CD1c-positive myeloid dendritic cell (primary cell): ENCODE measurements around the gene ARNT2.
"Not testable (repeated sequence)": the region's sequence is repeated elsewhere in the genome, so short reads cannot be mapped to it uniquely, and the experiment has no call there.

Experiments used
- DNase-seq: peaks from one replicate; pipeline ENCODE4 v3.0.0-alpha.2; 2016; ENCODE audit errors: extremely low spot score

The ARNT2 gene

DNA sequence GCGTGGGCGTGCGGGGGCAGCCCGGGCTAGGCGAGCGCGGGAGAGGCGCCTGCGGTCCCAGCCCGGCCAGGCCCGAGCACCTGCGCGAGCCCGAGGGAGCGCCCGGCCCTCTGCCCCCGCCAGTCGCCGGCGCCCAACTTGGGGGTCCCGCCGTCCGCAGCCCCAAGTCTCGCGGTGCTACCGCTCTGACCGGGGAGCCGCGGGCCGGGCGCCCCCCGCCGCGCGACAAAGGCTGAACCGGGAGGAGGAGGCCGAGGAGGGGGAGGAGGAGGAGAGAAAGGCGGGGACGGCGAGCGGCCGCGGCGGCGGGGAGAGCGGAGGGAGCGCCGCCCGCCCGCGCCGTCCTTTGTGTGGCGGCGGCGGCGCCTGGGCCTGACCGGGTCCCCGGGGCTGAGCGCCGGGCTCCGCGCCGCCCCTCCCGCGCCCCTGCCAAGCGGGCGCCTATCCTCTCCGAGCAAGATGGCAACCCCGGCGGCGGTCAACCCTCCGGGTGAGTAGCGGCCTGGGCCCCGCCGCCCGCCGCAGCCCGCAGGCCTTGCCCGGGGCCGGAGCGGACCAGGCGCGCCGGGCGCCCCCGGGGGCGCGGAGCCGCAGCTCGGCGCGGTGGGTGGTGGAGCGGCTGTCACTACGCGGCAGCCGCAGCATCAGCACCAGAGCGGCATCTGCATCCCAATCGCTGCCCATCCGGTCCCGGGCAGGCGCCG lies at the start of gene ARNT2:
TSS of gene ARNT2 (plus strand) at position 326 of the 704 bp plus-strand sequence. CDS start at position 460, 134 bp downstream.
- no peak for DNase-seq

- peak; percentile 18 for DNase-seq
Measured at GRCh38 chr15:80367094-80367493, 37.1 kb upstream of the ARNT2 start.

- DNase-seq = no peak
Measured at GRCh38 chr15:80367661-80368060, 36.5 kb upstream of the ARNT2 start.

- DNase-seq = no peak
Measured at GRCh38 chr15:80371924-80372323, 32.3 kb upstream of the ARNT2 start.

- no peak for DNase-seq
Measured at GRCh38 chr15:80374441-80374840, 29.7 kb upstream of the ARNT2 start.

DNA sequence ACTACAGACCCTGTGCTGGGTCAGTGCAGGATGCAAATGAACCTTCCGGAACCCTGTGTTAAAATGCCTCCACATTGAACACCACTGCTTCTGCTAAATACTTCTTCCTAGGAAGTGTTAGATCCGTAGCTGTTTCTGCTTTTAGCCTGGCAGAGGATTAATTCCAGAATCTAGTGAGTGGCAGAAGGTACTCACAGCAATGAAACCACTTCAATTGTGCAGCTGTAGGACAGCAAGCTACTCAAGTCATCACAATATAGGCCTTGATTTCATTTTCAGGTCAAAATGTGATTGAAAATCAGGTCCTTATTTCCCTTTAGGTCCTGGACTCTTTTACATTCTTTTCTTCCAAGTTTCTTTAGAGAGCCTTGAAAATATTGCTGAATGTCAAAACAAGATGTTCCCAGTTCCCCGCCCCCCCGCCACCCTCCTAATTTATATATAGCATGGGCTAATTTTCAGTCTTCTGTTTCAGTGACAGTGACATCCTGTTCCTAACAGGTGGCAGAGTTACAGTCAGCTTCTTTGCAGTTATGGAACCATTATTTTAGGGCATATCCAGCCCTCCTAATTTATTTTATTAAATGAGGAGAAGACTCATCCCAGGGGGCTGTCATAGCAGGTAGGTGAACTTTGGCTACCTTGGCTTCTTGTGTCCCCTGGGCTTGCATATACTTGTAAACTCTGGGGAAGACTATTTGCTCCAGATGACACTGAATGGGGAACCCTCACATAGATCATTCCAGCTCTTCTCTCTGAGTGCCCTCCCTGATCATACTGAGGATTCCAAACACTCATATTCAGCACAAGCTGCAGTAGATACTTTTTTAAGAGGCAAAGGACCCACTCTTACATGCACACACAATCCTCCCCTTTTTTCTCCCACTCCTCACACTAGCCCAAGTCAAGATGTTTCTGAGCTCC lies 28.0 kb upstream of the ARNT2 start:
- no peak for DNase-seq

DNA sequence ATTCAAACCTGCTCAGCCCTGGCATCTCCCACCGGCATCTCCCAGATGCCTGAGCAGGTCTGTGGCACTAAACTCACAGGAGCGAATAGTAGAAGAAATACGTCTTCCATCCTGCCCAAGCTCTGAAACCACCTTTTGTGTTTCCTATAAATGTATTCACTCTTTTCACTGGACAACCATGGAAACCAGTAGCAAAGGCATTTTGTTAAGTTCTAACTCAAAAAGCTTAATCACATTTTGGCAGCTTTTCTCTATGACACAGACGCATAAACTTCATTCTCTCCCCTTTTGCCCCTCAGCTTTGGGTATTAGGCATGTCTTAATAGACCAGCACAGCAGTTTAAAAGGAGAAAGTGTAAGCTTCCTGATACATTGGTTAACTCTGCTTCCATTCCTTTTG lies 24.5 kb upstream of the ARNT2 start:
- no peak for DNase-seq

- no peak for DNase-seq
Measured at GRCh38 chr15:80380154-80380553, 24.0 kb upstream of the ARNT2 start.

DNA sequence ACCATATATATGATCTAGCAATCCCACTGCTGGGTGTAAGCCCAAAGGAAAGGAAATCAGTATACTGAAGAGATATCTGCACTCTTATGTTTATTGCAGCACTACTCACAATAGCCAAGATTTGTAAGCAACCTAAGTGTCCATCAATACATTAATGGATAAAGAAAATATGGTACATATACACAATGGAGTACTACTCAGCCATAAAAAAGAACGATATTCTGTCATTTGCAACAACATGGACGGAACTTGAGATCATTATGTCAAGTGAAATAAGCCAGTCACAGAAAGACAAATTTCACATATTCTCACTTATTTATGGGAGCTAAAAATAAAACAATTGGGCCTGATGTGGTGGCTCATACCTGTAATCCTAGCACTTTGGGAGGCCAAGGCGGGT lies 21.9 kb upstream of the ARNT2 start:
- no peak for DNase-seq

GRCh38 chr15:80384432-80384831 lies 19.8 kb upstream of the ARNT2 start:
- no peak for DNase-seq

GRCh38 chr15:80386151-80386550 lies 18.0 kb upstream of the ARNT2 start:
- DNase-seq = no peak

GRCh38 chr15:80388326-80388725 lies 15.9 kb upstream of the ARNT2 start:
- no peak for DNase-seq

- no peak for DNase-seq
Measured at GRCh38 chr15:80389370-80389769, 14.8 kb upstream of the ARNT2 start.

DNA sequence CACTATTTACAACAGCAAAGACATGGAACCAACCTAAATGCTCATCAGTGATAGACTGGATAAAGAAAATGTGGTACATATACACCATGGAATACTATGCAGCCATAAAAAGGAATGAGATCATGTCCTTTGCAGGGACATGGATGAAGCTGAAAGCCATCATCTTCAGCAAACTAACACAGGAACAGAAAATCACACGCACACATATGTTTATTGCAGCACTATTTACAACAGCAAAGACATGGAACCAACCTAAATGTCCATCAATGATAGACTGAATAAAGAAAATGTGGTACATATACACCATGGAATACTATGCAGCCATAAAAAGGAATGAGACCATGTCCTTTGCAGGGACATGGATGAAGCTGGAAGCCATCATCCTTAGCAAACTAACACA lies 13.2 kb upstream of the ARNT2 start:
- DNase-seq = not testable (repeated sequence)

DNA sequence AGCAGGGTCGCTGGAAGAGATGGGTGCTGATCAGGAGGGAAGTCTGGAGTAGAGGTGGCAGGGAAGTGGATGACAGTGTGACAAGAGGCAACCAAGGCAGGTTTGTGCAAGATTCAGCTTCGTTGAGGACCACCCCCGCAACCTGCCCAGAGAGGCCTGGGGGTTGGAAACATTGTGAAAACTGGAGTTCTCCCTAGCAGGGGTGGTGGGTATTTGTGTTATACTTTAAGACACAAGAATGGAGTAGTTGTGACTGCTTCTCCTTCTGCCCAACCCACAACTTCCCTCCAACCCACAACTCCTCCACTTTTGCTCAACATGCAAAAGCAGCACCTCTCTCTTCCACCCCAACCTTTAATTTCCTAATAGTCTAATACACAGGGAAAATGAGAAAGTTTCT lies 8.6 kb upstream of the ARNT2 start:
- DNase-seq = peak; percentile 33

- no peak for DNase-seq
Measured at GRCh38 chr15:80396096-80396495, 8.1 kb upstream of the ARNT2 start.

GRCh38 chr15:80399508-80399907 lies 4.7 kb upstream of the ARNT2 start:
- DNase-seq = no peak

- DNase-seq = no peak
Measured at GRCh38 chr15:80401456-80401855, 2.7 kb upstream of the ARNT2 start.

- no peak for DNase-seq
Measured at GRCh38 chr15:80402339-80402738, 1.8 kb upstream of the ARNT2 start.

DNA sequence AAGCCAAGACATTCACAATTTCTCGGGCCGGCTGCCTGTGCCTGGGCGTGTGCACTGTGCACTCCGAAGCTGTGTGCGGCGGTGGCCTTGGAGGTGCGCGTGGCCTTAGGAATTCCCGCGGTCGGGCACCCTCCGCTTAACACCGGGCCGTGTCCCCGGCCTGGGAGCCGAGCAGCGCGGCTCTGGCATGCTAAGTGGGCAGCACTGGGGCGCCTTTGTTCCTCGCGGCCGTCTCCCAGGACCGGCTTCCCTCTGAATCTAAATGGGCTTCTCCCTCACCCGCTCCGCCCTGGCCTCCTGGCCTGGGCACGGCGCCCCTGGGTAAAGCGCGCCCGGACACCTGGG lies 498 bp upstream of the ARNT2 start:
- no peak for DNase-seq

GRCh38 chr15:80404761-80405553 lies 775 bp downstream of the ARNT2 start:
- DNase-seq = peak; percentile 36

DNA sequence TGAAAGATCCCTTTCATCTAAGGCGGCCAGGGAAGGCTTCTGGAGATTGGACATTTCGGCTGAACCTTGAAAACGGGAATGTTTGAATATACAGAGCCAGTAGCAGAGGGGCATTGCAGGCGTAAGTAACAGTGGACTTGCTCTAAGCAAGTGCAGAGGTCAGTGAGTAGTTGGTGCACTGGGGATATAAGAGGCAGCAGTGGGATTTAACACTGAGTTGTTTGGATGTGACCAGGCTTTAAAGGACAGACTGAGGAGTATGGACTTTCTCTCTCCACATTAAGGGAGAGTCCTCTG lies 1.3 kb downstream of the ARNT2 start:
- DNase-seq = no peak

- DNase-seq = no peak
Measured at GRCh38 chr15:80405970-80406369, 1.8 kb downstream of the ARNT2 start.
